GM18909 (cell line): Measurements from ENCODE around the gene TACC2.

Experiments used
- ATAC-seq: cut with Tn5 transposase; IDR thresholded peaks from one replicate; pipeline ENCODE4 v1.9.1; 2021; ENCODE audit warnings: mild to moderate bottlenecking; ENCODE audit not compliant: unreplicated experiment, poor library complexity

TACC2 gene

DNA sequence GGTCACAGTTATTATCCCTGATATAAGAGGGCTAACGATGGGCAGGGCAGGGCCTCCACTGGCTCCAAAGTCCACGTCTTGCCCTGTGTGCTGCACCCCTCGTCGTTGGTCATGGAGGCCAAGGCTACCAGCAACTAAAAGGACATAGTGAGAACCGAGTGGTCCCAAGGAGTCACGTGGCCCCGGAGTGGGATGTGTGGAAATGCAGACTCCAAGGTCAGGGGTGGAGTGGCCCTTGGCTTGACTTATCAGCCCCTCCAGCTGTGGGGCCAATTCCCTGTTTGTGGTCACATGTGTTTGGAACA, 312.8 kb downstream of the TACC2 start:
- no peak for ATAC-seq

DNA sequence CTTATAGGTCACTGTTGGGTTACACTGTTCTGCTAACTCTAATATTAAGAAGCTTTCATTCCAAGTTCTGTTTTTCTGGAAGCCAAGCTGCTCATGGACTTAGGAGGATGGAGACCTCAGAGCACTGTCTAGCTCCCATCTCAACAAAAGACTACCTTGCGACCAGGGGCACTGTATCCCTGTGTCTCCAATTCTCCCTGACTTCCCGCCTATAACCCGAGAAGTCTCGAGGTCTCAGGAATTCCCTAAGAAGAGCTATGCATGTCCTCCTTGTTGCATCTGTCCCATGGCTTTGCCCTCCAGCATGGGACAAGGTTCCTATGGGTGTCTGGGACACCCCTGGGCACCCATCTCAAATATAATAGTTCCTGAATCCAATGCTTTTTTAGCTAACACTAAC, 313.4 kb downstream of the TACC2 start:
- ATAC-seq, result no peak

DNA sequence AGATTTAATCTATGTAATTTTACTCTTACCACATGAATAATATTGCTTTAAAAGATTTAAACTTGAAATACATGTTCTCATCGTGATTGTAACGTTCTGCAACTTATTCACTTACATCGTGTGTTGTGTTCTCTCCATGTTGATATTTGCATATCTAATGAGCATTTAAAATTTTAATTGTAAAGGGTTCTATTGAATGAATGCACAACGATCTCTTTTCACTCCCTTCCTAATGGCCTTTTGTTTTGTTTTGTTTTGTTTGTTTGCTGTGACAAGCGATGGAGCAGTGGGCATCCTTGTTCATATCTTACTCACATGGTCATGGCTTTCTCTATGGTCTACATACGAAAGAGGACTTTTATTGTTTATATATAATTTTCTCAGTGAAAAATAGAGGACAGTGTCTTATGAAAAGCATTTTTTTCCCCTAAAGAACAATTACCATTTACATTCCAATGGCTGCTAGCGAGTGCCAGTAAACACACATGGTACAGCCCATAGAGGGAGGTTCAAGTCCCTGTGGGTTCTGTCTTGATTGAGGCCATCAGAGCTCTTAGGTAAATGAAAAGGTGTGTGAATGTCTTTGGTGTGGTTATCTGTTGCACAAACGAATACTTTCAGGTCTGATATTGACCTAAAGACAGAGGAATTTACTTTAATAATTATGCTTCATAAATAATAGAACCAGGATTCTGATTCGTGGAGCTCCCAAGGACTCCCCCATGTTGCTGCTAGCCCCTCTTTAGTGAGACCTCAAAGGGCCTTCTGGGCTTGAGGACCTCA, 314.5 kb downstream of the TACC2 start:
- ATAC-seq, result no peak
